ENCODE data around the gene DENND10.
A peak's percentile ranks its signal among the peaks of the same experiment; 100 is the strongest.

DNA sequence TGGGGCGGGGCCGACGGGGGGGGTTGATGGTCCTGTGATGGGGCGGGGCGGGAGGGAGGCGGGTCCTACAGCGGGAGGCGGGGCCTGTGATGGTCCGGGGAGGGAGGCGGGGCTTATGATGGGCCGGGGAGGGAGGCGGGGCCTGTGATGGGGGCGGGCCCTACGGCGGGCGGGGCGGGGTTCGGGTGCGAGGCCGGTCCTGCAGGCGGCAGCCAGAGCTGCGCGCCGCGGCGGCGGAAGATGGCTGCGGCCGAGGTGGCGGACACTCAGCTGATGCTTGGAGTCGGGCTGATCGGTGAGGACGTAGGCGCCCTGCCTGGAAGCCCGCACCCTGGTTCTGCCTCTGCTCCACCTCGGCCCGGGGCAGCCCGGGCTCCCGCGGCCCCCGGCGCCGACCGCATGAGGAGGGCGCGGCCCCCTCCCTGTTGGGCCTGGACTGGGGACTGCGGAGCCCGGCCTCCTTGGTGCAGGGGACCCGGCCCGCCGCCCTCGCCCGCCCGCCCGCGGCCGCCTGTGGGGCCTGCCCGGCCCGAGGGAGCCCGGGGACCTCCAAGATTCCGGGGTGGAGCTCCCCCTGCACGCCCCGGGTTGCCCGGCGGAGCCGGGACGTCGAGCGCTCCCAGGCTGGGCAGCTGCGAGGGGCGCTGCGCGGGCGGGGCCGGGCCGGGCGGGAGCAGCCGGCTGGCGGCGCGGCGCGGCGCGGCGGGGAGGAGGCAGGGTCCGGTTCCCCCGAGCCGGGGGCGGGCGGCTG lies at the start of gene DENND10:
- TF ChIP-seq POLR2A (IDR thresholded peaks at IDR 0.05) = no peak
- TF ChIP-seq POLR2AphosphoS5 (IDR thresholded peaks at IDR 0.05) = peak; percentile 45 to 91 (median 90)

Measured in stomach (tissue), 4 donors.